GM10266 (cell line): Measurements from ENCODE around the gene RFTN1.
A peak's percentile ranks its signal among the peaks of the same experiment; 100 is the strongest.

Experiments used
- DNase-seq: peaks from one replicate; pipeline ENCODE4 v3.0.0; 2012; ENCODE audit errors: extremely low spot score
- TF ChIP-seq, protein P1 (sequence below): IDR thresholded peaks from 2 replicates; pipeline ENCODE4 v1.5.1; 2012; ENCODE audit warnings: mild to moderate bottlenecking, low read depth; ENCODE audit not compliant: control insufficient read depth, insufficient read depth; ENCODE audit errors: missing control alignments

The RFTN1 gene

DNA sequence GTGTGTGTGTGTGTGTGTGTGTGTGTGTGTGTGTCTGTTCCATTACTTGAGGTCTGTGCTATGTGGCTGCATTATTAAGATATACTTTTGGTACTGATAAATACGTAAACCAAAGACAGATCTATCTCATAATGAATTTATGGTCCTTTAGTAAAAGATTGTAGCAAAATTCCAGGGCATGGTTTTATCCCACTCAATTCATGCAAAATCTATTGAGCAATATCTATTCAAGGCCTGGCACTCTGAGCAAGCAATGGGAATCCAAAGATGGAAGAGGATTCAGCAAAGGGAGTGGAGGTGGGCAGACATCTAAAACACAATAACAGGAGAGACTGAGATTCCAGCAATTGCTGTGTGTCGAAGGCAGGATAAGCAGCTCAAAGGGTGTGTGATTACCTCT, 86.8 kb downstream of the RFTN1 start:
- DNase-seq: no peak
- TF ChIP-seq, protein P1, sequence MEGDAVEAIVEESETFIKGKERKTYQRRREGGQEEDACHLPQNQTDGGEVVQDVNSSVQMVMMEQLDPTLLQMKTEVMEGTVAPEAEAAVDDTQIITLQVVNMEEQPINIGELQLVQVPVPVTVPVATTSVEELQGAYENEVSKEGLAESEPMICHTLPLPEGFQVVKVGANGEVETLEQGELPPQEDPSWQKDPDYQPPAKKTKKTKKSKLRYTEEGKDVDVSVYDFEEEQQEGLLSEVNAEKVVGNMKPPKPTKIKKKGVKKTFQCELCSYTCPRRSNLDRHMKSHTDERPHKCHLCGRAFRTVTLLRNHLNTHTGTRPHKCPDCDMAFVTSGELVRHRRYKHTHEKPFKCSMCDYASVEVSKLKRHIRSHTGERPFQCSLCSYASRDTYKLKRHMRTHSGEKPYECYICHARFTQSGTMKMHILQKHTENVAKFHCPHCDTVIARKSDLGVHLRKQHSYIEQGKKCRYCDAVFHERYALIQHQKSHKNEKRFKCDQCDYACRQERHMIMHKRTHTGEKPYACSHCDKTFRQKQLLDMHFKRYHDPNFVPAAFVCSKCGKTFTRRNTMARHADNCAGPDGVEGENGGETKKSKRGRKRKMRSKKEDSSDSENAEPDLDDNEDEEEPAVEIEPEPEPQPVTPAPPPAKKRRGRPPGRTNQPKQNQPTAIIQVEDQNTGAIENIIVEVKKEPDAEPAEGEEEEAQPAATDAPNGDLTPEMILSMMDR: no peak

DNA sequence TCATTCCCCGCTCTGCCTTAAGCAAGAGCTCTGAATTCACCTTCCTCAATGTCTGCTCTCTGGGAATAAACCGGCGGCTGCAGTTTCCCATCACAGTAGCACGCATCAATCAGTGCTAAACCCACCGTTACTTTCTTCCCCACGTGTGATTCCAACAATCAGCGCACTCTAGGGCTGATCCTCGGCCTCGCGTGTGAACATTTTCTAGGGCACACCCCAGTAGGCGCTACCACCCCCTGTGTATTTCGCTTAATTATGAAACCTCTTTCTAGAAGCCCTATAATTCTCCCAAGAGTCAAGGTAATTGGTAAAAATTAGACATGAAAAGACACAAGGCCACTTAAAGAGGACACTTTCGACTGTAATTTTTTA, 87.5 kb downstream of the RFTN1 start:
- no peak for DNase-seq
- TF ChIP-seq, protein P1: no peak

DNA sequence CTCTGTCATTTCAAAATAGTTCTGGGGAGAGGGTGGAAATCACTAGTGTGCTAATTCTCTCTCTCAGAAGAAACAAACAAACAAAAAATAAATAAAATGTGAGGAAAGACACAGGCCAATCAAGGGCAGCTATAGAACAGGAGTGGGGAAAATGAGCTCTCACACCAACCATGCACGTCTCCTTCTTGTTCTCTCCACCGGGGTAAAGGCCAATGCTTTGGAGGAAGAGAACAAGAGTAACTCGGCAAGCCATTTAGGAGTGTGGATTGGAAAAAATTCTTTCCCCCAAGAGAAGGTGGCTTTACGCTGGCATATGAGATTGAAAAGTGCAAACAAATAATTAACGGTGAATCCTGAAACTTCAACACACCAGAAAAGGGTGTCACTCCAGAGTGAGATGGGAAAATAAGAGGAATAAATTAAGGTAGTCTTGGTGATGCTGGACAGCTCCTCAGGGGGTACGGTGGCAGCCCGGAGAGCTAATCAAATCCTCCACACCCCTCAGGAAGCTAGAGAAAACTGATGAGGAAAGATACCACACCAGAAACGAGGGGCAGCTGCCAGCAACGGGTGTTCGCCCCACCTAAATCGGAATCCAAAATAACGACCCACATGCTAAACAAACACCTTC, 88.0 kb downstream of the RFTN1 start:
- DNase-seq: no peak
- TF ChIP-seq, protein P1: no peak

DNA sequence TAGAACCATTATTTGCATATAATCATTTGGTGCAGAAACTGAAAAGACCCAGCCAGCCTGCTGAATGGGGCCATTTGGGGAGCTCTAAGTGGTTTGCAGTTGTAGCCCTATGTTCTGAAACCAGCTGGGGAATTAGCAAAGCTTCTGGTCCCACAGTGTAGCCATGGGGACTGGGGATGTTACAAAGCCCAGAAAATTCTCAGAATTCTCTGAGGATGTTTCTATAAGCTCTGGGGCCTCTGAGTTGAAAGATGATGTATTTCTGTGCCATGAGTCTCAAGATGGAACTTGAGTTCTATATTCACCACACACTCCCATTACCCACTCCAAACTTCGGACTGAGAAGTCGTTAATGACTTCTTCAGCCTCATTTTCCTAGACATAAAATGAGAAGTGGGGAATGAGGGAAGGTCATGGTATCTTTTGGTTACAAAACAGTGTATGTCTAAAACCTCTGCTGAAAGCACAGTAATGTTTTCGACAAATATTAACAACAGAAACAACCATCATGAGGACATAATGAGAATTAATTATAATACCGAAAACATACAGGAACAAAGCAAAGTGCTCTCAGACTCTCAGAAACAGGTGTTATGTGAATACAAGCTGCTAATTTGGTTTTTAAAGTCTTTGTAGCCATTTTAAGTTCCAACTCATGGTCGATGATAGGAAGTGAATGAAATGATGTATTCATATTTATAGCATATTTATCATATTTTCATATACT, 89.4 kb downstream of the RFTN1 start:
- peak; percentile 58 for DNase-seq
- TF ChIP-seq, protein P1: no peak

DNA sequence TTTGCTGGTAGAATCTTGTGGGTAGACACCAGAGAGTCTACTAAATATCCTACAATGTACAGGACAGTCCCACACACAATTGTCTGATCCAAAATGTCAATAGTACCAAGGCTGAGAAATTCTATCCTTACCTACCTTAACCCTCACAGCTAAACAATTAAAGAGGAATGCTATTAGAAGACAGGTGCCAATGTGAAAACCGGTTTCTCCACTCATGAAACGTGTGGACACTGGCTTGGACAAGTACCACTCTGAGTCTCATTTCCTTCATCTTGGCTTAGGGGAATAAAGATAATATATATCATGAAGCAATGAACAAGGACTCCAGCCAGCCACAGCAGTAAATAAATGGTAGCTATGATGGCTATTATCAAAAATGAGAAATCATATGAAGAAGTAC, 90.2 kb downstream of the RFTN1 start:
- DNase-seq: no peak
- TF ChIP-seq, protein P1: no peak

DNA sequence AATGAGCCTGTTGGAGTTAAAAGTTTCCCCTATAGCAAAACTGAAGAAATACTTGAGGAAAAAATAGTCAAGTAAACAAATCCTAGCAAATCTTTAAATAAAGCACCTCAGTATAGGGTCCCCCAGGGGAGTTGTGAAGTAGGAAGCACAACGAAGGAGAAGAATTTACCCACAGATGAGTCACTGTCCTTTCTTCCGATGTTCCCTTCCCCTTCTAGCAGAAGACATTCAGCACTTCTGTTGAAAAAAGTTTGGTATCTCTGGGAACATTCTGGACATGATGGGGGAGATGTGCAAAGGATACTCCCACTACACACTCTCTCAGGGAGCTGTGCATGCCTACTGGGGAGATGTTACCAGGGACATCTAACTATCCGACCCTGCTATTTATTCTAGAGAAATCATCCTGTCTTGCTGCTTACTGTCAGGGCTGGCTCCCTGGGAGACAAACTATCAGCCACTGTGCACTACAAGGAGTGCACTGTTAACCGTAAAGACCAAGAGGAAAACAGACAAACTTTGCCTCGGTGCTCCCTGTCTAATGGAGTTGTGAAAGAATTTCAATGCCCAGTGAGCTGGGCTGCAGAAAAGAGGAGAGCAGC, 93.8 kb downstream of the RFTN1 start:
- no peak for DNase-seq
- TF ChIP-seq, protein P1: no peak
